ENCODE measurements around the gene KCNQ1. TPM values are rescaled to one million over a fixed set of nuclear protein-coding genes. Genes with fewer than 3 reads are reported as not detected.

The KCNQ1 gene
- total RNA-seq, 1 donor from 2014 or later: 8.5 TPM

- Mint-ChIP-seq H3K4me1 (peaks cover 10% of the 10 kb centered on the region), H3K36me3 (no peaks in the 10 kb centered on the region), H3K4me3 (no peak overlapping the region), H3K27ac (no peak overlapping the region), H3K27me3 (ENCODE audit: low read depth) (peaks cover 9% of the 10 kb centered on the region), H3K9me3 (no peaks in the 10 kb centered on the region)
- TF ChIP-seq CTCF (IDR thresholded peaks at IDR 0.05; ENCODE audit: unreplicated experiment): no peak
- peak in 1 of 2 experiments; percentile 14 for DNase-seq (ENCODE audit: low spot score in 2 of 2, unreplicated experiment in 2 of 2)
These were observed 94.8 kb downstream of the KCNQ1 start for GRCh38 chr11:2539371-2540222.

GRCh38 chr11:2540223-2540991 lies 95.6 kb downstream of the KCNQ1 start:
- H3K9me3 Mint-ChIP-seq: no peaks in the 10 kb centered on the region
- peaks cover 13% of the 10 kb centered on the region for H3K27me3 Mint-ChIP-seq (ENCODE audit: low read depth)
- TF ChIP-seq CTCF (IDR thresholded peaks at IDR 0.05; ENCODE audit: unreplicated experiment): no peak
- H3K4me3 Mint-ChIP-seq: no peak overlapping the region
- no peaks in the 10 kb centered on the region for H3K36me3 Mint-ChIP-seq
- H3K4me1 Mint-ChIP-seq: peaks cover 8% of the 10 kb centered on the region
- DNase-seq (ENCODE audit: low spot score in 2 of 2, unreplicated experiment in 2 of 2): no peak
- H3K27ac Mint-ChIP-seq: no peak overlapping the region

- no peaks in the 10 kb centered on the region for H3K36me3 Mint-ChIP-seq
- DNase-seq (ENCODE audit: low spot score in 2 of 2, unreplicated experiment in 2 of 2): peak in 1 of 2 experiments; percentile 12
- H3K4me3 Mint-ChIP-seq: no peak overlapping the region
- TF ChIP-seq CTCF (IDR thresholded peaks at IDR 0.05; ENCODE audit: unreplicated experiment): no peak
- H3K27ac Mint-ChIP-seq: no peak overlapping the region
- H3K27me3 Mint-ChIP-seq (ENCODE audit: low read depth): peaks cover 15% of the 10 kb centered on the region
- H3K9me3 Mint-ChIP-seq: no peaks in the 10 kb centered on the region
- H3K4me1 Mint-ChIP-seq: peaks cover 8% of the 10 kb centered on the region
These were observed 96.3 kb downstream of the KCNQ1 start for GRCh38 chr11:2540992-2541680.

- H3K27ac Mint-ChIP-seq: no peak overlapping the region
- DNase-seq (ENCODE audit: low spot score in 2 of 2, unreplicated experiment in 2 of 2): peak in 1 of 2 experiments; percentile 14
- H3K27me3 Mint-ChIP-seq (ENCODE audit: low read depth): peaks cover 17% of the 10 kb centered on the region
- no peaks in the 10 kb centered on the region for H3K36me3 Mint-ChIP-seq
- no peak for TF ChIP-seq CTCF (IDR thresholded peaks at IDR 0.05; ENCODE audit: unreplicated experiment)
- peaks cover 8% of the 10 kb centered on the region for H3K4me1 Mint-ChIP-seq
- peaks cover 3% of the 10 kb centered on the region for H3K9me3 Mint-ChIP-seq
- H3K4me3 Mint-ChIP-seq: no peak overlapping the region
These were observed 97.1 kb downstream of the KCNQ1 start for GRCh38 chr11:2541881-2542361.

GRCh38 chr11:2542406-2542805 lies 97.6 kb downstream of the KCNQ1 start:
- Mint-ChIP-seq H3K4me1 (peaks cover 7% of the 10 kb centered on the region), H3K27me3 (ENCODE audit: low read depth) (peaks cover 17% of the 10 kb centered on the region), H3K36me3 (no peaks in the 10 kb centered on the region), H3K9me3 (peaks cover 4% of the 10 kb centered on the region), H3K4me3 (no peak overlapping the region), H3K27ac (no peak overlapping the region)
- no peak for TF ChIP-seq CTCF (IDR thresholded peaks at IDR 0.05; ENCODE audit: unreplicated experiment)
- peak in 1 of 2 experiments; percentile 12 for DNase-seq (ENCODE audit: low spot score in 2 of 2, unreplicated experiment in 2 of 2)
